Measurements from ENCODE around the gene CRYL1. TPM values are rescaled to one million over a fixed set of nuclear protein-coding genes. Genes with fewer than 3 reads are reported as not detected.

Gene CRYL1
- polyA plus RNA-seq, 1 donor from 2014 or later, result 10.6 TPM

- Histone ChIP-seq H2AFZ (ENCODE audit: low read depth, low read length) (no peak overlapping the region), H3K9ac (ENCODE audit: low read length) (no peak overlapping the region), H3K9me3 (ENCODE audit: low read length) (no peaks in the 10 kb centered on the region), H3K36me3 (ENCODE audit: insufficient read depth, low read length) (no peaks in the 10 kb centered on the region), H3K79me2 (replicated peaks; ENCODE audit: insufficient read depth, low read length) (no peaks in the 10 kb centered on the region), H3K27ac (ENCODE audit: low read length) (no peak overlapping the region), H4K20me1 (ENCODE audit: insufficient read depth) (no peaks in the 10 kb centered on the region), H3K4me2 (ENCODE audit: low read length) (no peak overlapping the region), H3F3A (ENCODE audit: insufficient read depth, low read length, poor library complexity, severe bottlenecking) (no peaks in the 10 kb centered on the region), H3K9me2 (ENCODE audit: insufficient read depth, low read length) (no peaks in the 10 kb centered on the region), H3K4me3 (ENCODE audit: low read length) (no peak overlapping the region), H3K27me3 (ENCODE audit: insufficient read depth, low read depth, low read length) (no peaks in the 10 kb centered on the region)
- TF ChIP-seq TAF1 (IDR thresholded peaks at IDR 0.05; ENCODE audit: low read depth) (no peak), EZH2 (IDR thresholded peaks at IDR 0.05; ENCODE audit: borderline replicate concordance, insufficient read depth, low read length, poor library complexity, severe bottlenecking) (no peak), MXI1 (conservative IDR thresholded peaks at IDR 0.05; ENCODE audit: poor library complexity, severe bottlenecking) (no peak), RAD21 (conservative IDR thresholded peaks at IDR 0.05) (no peak), CTCF (IDR thresholded peaks at IDR 0.05; ENCODE audit: poor library complexity, severe bottlenecking) (no peak), SMC3 (conservative IDR thresholded peaks at IDR 0.05; ENCODE audit: poor library complexity) (no peak), POLR2AphosphoS5 (IDR thresholded peaks at IDR 0.05) (no peak), REST (IDR thresholded peaks at IDR 0.05; ENCODE audit: borderline replicate concordance) (no peak), EP300 (conservative IDR thresholded peaks at IDR 0.05; ENCODE audit: poor library complexity, severe bottlenecking) (no peak)
Measured at GRCh38 chr13:20391597-20392452, 133.8 kb downstream of the CRYL1 start.

GRCh38 chr13:20390526-20391175 lies 135.0 kb downstream of the CRYL1 start:
- no peaks in the 10 kb centered on the region for H3K9me3 ChIP-seq (ENCODE audit: low read length)
- no peak overlapping the region for H3K4me2 ChIP-seq (ENCODE audit: low read length)
- no peaks in the 10 kb centered on the region for H3K79me2 ChIP-seq (replicated peaks; ENCODE audit: insufficient read depth, low read length)
- no peaks in the 10 kb centered on the region for H4K20me1 ChIP-seq (ENCODE audit: insufficient read depth)
- no peak overlapping the region for H3K27ac ChIP-seq (ENCODE audit: low read length)
- no peak overlapping the region for H3K4me3 ChIP-seq (ENCODE audit: low read length)
- no peaks in the 10 kb centered on the region for H3K9me2 ChIP-seq (ENCODE audit: insufficient read depth, low read length)
- H3K36me3 ChIP-seq (ENCODE audit: insufficient read depth, low read length), result no peaks in the 10 kb centered on the region
- H3F3A ChIP-seq (ENCODE audit: insufficient read depth, low read length, poor library complexity, severe bottlenecking), result no peaks in the 10 kb centered on the region
- H2AFZ ChIP-seq (ENCODE audit: low read depth, low read length), result no peak overlapping the region
- H3K9ac ChIP-seq (ENCODE audit: low read length), result no peak overlapping the region
- no peaks in the 10 kb centered on the region for H3K27me3 ChIP-seq (ENCODE audit: insufficient read depth, low read depth, low read length)
- TF ChIP-seq POLR2AphosphoS5 (IDR thresholded peaks at IDR 0.05), result no peak
- no peak for TF ChIP-seq EP300 (conservative IDR thresholded peaks at IDR 0.05; ENCODE audit: poor library complexity, severe bottlenecking)
- TF ChIP-seq TAF1 (IDR thresholded peaks at IDR 0.05; ENCODE audit: low read depth), result no peak
- no peak for TF ChIP-seq REST (IDR thresholded peaks at IDR 0.05; ENCODE audit: borderline replicate concordance)
- no peak for TF ChIP-seq MXI1 (conservative IDR thresholded peaks at IDR 0.05; ENCODE audit: poor library complexity, severe bottlenecking)
- TF ChIP-seq CTCF (IDR thresholded peaks at IDR 0.05; ENCODE audit: poor library complexity, severe bottlenecking), result no peak
- TF ChIP-seq SMC3 (conservative IDR thresholded peaks at IDR 0.05; ENCODE audit: poor library complexity), result no peak
- TF ChIP-seq EZH2 (IDR thresholded peaks at IDR 0.05; ENCODE audit: borderline replicate concordance, insufficient read depth, low read length, poor library complexity, severe bottlenecking), result no peak
- TF ChIP-seq RAD21 (conservative IDR thresholded peaks at IDR 0.05), result no peak

Measured in neural cell (in vitro differentiated cells).